Liver (tissue), 9 donors: ENCODE measurements around the gene ZFP64. TPM values are rescaled to one million over a fixed set of nuclear protein-coding genes. Genes with fewer than 3 reads are reported as not detected.

Experiments
- DNase-seq: peaks from one replicate; pipeline ENCODE4 v3.0.0-alpha.2; 2017; ENCODE audit warnings: low spot score
- H3K27ac ChIP-seq, 2 donors: one replicate each; pipeline ENCODE4 v1.7.0; 2013; ENCODE audit warnings: inconsistent platforms in 2 of 2, low read length in 2 of 2, control low read depth in 1 of 2, low read depth in 1 of 2, mild to moderate bottlenecking in 1 of 2
- H3K27me3 ChIP-seq, 4 donors: one replicate each; pipeline versions ENCODE4 v1.6.1 to v1.7.0; 2013; ENCODE audit warnings: low read length in 3 of 4, inconsistent platforms in 1 of 4, mild to moderate bottlenecking in 1 of 4, moderate library complexity in 1 of 4; ENCODE audit not compliant: control insufficient read depth in 4 of 4, insufficient read depth in 4 of 4
- H3K36me3 ChIP-seq, 4 donors: one replicate each; pipeline versions ENCODE4 v1.6.1 to v1.7.0; 2013; ENCODE audit warnings: low read length in 3 of 4, mild to moderate bottlenecking in 3 of 4, low read depth in 1 of 4, moderate library complexity in 1 of 4; ENCODE audit not compliant: control insufficient read depth in 4 of 4, insufficient read depth in 3 of 4
- H3K4me1 ChIP-seq, 4 donors: one replicate each; pipeline versions ENCODE4 v1.6.1 to v1.7.0; 2013; ENCODE audit warnings: low read length in 3 of 4, mild to moderate bottlenecking in 3 of 4, moderate library complexity in 1 of 4; ENCODE audit not compliant: control insufficient read depth in 4 of 4, insufficient read depth in 4 of 4
- H3K4me3 ChIP-seq, 3 donors: one replicate each; pipeline versions ENCODE4 v1.6.1 to v1.7.0; 2013; ENCODE audit warnings: low read length in 3 of 3, control low read depth in 1 of 3, low read depth in 1 of 3, mild to moderate bottlenecking in 1 of 3
- H3K9ac ChIP-seq, 2 donors: one replicate each; pipeline ENCODE4 v1.7.0; 2013; ENCODE audit warnings: low read length in 2 of 2, mild to moderate bottlenecking in 2 of 2, moderate library complexity in 2 of 2, control low read depth in 1 of 2, low read depth in 1 of 2
- H3K9me3 ChIP-seq, 4 donors: one replicate each; pipeline versions ENCODE4 v1.6.1 to v1.7.0; 2013; ENCODE audit warnings: low read length in 3 of 4; ENCODE audit not compliant: control insufficient read depth in 4 of 4
- ATF3 ChIP-seq: IDR thresholded peaks from 2 replicates; pipeline ENCODE4 v1.6.1; 2016; ENCODE audit warnings: antibody characterized with exemption
- CTCF ChIP-seq: fragments of 150-350 bp; IDR thresholded peaks from 2 replicates; pipeline ENCODE4 v1.5.1; 2017; ENCODE audit warnings: improper control_type of control experiment, low read depth, low read length; ENCODE audit not compliant: missing input control
- EGR1 ChIP-seq, 2 donors: IDR thresholded peaks; 2 replicates each; pipeline ENCODE4 v1.6.1; 2016 to 2018; ENCODE audit warnings: antibody characterized with exemption in 2 of 2, low read depth in 2 of 2
- FOXA1 ChIP-seq: IDR thresholded peaks from 2 replicates; pipeline ENCODE4 v1.6.1; 2016; ENCODE audit warnings: antibody characterized with exemption
- FOXA2 ChIP-seq: IDR thresholded peaks from 2 replicates; pipeline ENCODE4 v1.6.1; 2016; ENCODE audit warnings: antibody characterized with exemption
- GABPA ChIP-seq, 2 donors: IDR thresholded peaks in 1 of 2; conservative IDR thresholded peaks in 1 of 2; 2 replicates each; pipeline ENCODE4 v1.6.1; 2016; ENCODE audit warnings: antibody characterized with exemption in 2 of 2, mild to moderate bottlenecking in 1 of 2, moderate library complexity in 1 of 2
- HNF4A ChIP-seq, 2 donors: conservative IDR thresholded peaks; 2 replicates each; pipeline ENCODE4 v1.6.1; 2016; ENCODE audit warnings: antibody characterized with exemption in 2 of 2, mild to moderate bottlenecking in 2 of 2
- HNF4G ChIP-seq: IDR thresholded peaks from 2 replicates; pipeline ENCODE4 v1.6.1; 2016; ENCODE audit warnings: antibody characterized with exemption
- JUND ChIP-seq, 2 donors: IDR thresholded peaks; 2 replicates each; pipeline ENCODE4 v1.6.1; 2016; ENCODE audit warnings: antibody characterized with exemption in 2 of 2
- MAX ChIP-seq: IDR thresholded peaks from 2 replicates; pipeline ENCODE4 v1.6.1; 2016; ENCODE audit warnings: antibody characterized with exemption
- NR2F2 ChIP-seq: IDR thresholded peaks from 2 replicates; pipeline ENCODE4 v1.6.1; 2016; ENCODE audit warnings: antibody characterized with exemption
- RAD21 ChIP-seq, 2 donors: IDR thresholded peaks; 2 replicates each; pipeline ENCODE4 v1.6.1; 2016; ENCODE audit warnings: antibody characterized with exemption in 2 of 2, mild to moderate bottlenecking in 2 of 2
- REST ChIP-seq: IDR thresholded peaks from 2 replicates; pipeline ENCODE4 v1.6.1; 2016; ENCODE audit warnings: antibody characterized with exemption, mild to moderate bottlenecking
- RXRA ChIP-seq, 2 donors: IDR thresholded peaks; 2 replicates each; pipeline ENCODE4 v1.6.1; 2017 to 2018; ENCODE audit warnings: antibody characterized with exemption in 2 of 2, mild to moderate bottlenecking in 1 of 2
- SP1 ChIP-seq: IDR thresholded peaks from 2 replicates; pipeline ENCODE4 v1.6.1; 2018; ENCODE audit warnings: antibody characterized with exemption, mild to moderate bottlenecking
- TAF1 ChIP-seq: conservative IDR thresholded peaks from 2 replicates; pipeline ENCODE4 v1.6.1; 2016; ENCODE audit warnings: antibody characterized with exemption, mild to moderate bottlenecking
- YY1 ChIP-seq: IDR thresholded peaks from 2 replicates; pipeline ENCODE4 v1.6.1; 2016; ENCODE audit warnings: antibody characterized with exemption, mild to moderate bottlenecking
- ZBTB33 ChIP-seq: IDR thresholded peaks from 2 replicates; pipeline ENCODE4 v1.6.1; 2016; ENCODE audit warnings: antibody characterized with exemption
- WGBS: extraction: QIAGEN DNeasy Blood & Tissue Kit; methylation state at CpG from one replicate; pipeline ENCODE4 v1.1.7; 2013; 5-methylcytosine and 5-hydroxymethylcytosine counted together
- polyA plus RNA-seq, 2 donors: library from polyadenylated mRNA; stranded (reverse) in 1 of 2; unstranded in 1 of 2; fragments of 200-250 nt in 1 of 2; fragments of >200 nt in 1 of 2; fragmentation: Nextera tagmentation in 1 of 2; extraction: Ambion mirVana in 1 of 2; gene quantifications; one replicate each; pipeline versions ENCODE4 v1.2.1 to v1.2.3, GENCODE V29; 2013 to 2015
- total RNA-seq, 2 donors: library from RNA; depleted of rRNA; stranded (reverse); fragments of >200 nt; gene quantifications; one replicate each; pipeline ENCODE4 v1.2.3, GENCODE V29; 2014
- donor health status: healthy.
- donor health status: healthy.
- donor health status: healthy.
- donor health status: healthy.
- donor health status: healthy.

ZFP64 gene
- total and polyA plus RNA-seq, 4 donors = 3.2 to 6.3 (median 4.9) TPM

GRCh38 chr20:52103335-52103912 lies 88.2 kb downstream of the ZFP64 start (continued):
- TF ChIP-seq CTCF (no peak), ZBTB33 (no peak)

- no peak overlapping the region for H3K27ac ChIP-seq
- no peak for DNase-seq
- TF ChIP-seq RXRA (IDR thresholded peaks at IDR 0.05) (no peak), EGR1 (IDR thresholded peaks at IDR 0.05; ENCODE audit: low read depth in 2 of 2) (no peak), CTCF (no peak), ATF3 (no peak), FOXA2 (no peak), JUND (IDR thresholded peaks at IDR 0.05) (no peak), FOXA1 (no peak), TAF1 (no peak), RAD21 (IDR thresholded peaks at IDR 0.05) (no peak), REST (no peak), HNF4A (conservative IDR thresholded peaks at IDR 0.05) (no peak), MAX (no peak), NR2F2 (no peak), HNF4G (no peak), GABPA (IDR thresholded peaks at IDR 0.05 in 1 of 2, conservative IDR thresholded peaks at IDR 0.05 in 1 of 2) (no peak), SP1 (no peak), ZBTB33 (no peak), YY1 (no peak)
- no peak overlapping the region for H3K4me3 ChIP-seq
- peaks cover 0 to 2% (median 0%) of the 10 kb centered on the region in 4 donors for H3K36me3 ChIP-seq
- H3K4me1 ChIP-seq = peaks cover 7 to 23% (median 15%) of the 10 kb centered on the region in 4 donors
- WGBS = 94% methylated on average over 4 of the region's 4 CpGs
- peaks cover 0 to 12% (median 2%) of the 10 kb centered on the region in 4 donors for H3K27me3 ChIP-seq
- H3K9me3 ChIP-seq = no peaks in the 10 kb centered on the region
- H3K9ac ChIP-seq = no peak overlapping the region
Observed at GRCh38 chr20:52102559-52102958, 89.0 kb downstream of the ZFP64 start.
